A673 (cell line): Measurements from ENCODE around the gene ADAMTS15.

ENCODE experiments used
- CTCF ChIP-seq: fragments of 300-800, 200-600 bp; sonication (generic); conservative IDR thresholded peaks from 2 replicates; pipeline ENCODE4 v1.5.1; 2017; ENCODE audit warnings: low read depth, mild to moderate bottlenecking, antibody characterized with exemption, low read length, moderate library complexity, mixed read lengths
- EZH2 ChIP-seq: fragments of 200-600 bp; sonication (generic); IDR thresholded peaks from 2 replicates; pipeline ENCODE4 v1.6.1; 2017; ENCODE audit warnings: borderline replicate concordance, low read depth, mild to moderate bottlenecking, mixed read lengths, antibody characterized with exemption, low read length; ENCODE audit not compliant: poor library complexity, severe bottlenecking

GRCh38 chr11:130454491-130455252 is 6.2 kb downstream of the ADAMTS15 start:
- no peak for TF ChIP-seq CTCF
- TF ChIP-seq EZH2, result no peak
